Stimulated activated CD4-positive, alpha-beta T cell treated with anti-CD3 and anti-CD28 coated beads, TNF-alpha, amount 100 ng/mL, for 1 hour (primary cell): Measurements from ENCODE around the gene CKAP2L.

ENCODE experiments used
- DNase-seq, 3 donors: peaks; one replicate each; pipeline ENCODE4 v3.0.0-alpha.2; 2020; ENCODE audit warnings: low read depth in 3 of 3, low spot score in 1 of 3

CKAP2L gene

GRCh38 chr2:112762276-112762675, 2.1 kb downstream of the CKAP2L start:
- no peak for DNase-seq

- no peak for DNase-seq
Measured at GRCh38 chr2:112760149-112760548, 4.3 kb downstream of the CKAP2L start.

GRCh38 chr2:112758711-112759110, 5.7 kb downstream of the CKAP2L start:
- DNase-seq = no peak

- DNase-seq = no peak
Measured at GRCh38 chr2:112757265-112757664, 7.1 kb downstream of the CKAP2L start.

GRCh38 chr2:112756207-112756606, 8.2 kb downstream of the CKAP2L start:
- DNase-seq = no peak

- no peak for DNase-seq
Measured at GRCh38 chr2:112755444-112755843, 9.0 kb downstream of the CKAP2L start.

GRCh38 chr2:112754564-112754963, 9.8 kb downstream of the CKAP2L start:
- DNase-seq = no peak

GRCh38 chr2:112752667-112753066, 11.7 kb downstream of the CKAP2L start:
- DNase-seq = no peak

- DNase-seq = no peak
Measured at GRCh38 chr2:112751451-112752197, 12.8 kb downstream of the CKAP2L start.

- DNase-seq = no peak
Measured at GRCh38 chr2:112750560-112750843, 13.9 kb downstream of the CKAP2L start.

- DNase-seq = peak; percentile 50 to 81 (median 54)
Measured at GRCh38 chr2:112749755-112750559, 14.5 kb downstream of the CKAP2L start.

- no peak for DNase-seq
Measured at GRCh38 chr2:112740527-112740926, 23.9 kb downstream of the CKAP2L start.

- no peak for DNase-seq
Measured at GRCh38 chr2:112737542-112738232, 26.7 kb downstream of the CKAP2L start.

- DNase-seq = no peak
Measured at GRCh38 chr2:112733871-112734270, 30.5 kb downstream of the CKAP2L start.

- DNase-seq = no peak
Measured at GRCh38 chr2:112733456-112733855, 31.0 kb downstream of the CKAP2L start.

GRCh38 chr2:112731479-112731878, 32.9 kb downstream of the CKAP2L start:
- DNase-seq = no peak

- DNase-seq = no peak
Measured at GRCh38 chr2:112730791-112731190, 33.6 kb downstream of the CKAP2L start.

GRCh38 chr2:112730216-112730615, 34.2 kb downstream of the CKAP2L start:
- DNase-seq = no peak

- DNase-seq = no peak
Measured at GRCh38 chr2:112728378-112729175, 35.8 kb downstream of the CKAP2L start.

GRCh38 chr2:112728029-112728362, 36.4 kb downstream of the CKAP2L start:
- no peak for DNase-seq

GRCh38 chr2:112727276-112728028, 37.0 kb downstream of the CKAP2L start:
- no peak for DNase-seq
